NCI-H69 (cell line): ENCODE results near the gene GRB14.
"Not testable (repeated sequence)": the region's sequence is repeated elsewhere in the genome, so short reads cannot be mapped to it uniquely, and the experiment has no call there.

ENCODE experiments used
- DNase-seq: peaks from one replicate; lab custom pipeline; 2025; lab: John Stamatoyannopoulos, UW

Gene GRB14

DNA sequence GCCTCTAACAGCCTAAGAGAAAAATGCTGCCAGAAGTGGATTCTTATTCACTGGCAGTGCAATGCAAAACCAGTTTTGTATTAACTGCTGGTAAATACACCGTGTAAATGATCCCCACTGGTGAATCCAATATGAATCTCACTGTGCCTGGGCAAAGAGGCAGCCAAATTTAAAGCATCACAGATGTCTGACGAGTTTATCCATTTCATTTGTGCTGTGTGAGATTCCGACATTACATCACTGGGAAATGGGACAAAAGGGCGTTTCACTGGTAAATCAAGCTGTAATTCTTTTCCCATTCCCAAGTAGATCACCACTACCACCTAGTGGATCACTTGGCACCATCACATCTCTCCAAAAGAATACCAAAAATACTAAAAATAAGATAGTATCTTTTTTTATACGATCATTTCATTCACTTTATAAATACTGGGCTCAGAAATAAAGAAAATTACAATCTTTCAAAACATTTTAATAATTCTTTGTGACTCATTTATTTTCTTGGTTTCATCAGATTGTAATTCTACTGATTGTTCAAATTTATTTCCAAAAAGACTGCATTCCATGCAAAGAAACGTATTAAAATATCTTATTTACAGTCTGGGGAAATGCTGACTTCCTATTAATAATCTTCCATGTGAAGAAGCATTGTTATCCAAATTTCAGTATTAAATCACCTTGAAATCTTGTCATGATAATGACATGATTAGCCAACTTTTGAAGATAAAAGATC lies 125.6 kb downstream of the GRB14 start:
- no peak for DNase-seq

DNA sequence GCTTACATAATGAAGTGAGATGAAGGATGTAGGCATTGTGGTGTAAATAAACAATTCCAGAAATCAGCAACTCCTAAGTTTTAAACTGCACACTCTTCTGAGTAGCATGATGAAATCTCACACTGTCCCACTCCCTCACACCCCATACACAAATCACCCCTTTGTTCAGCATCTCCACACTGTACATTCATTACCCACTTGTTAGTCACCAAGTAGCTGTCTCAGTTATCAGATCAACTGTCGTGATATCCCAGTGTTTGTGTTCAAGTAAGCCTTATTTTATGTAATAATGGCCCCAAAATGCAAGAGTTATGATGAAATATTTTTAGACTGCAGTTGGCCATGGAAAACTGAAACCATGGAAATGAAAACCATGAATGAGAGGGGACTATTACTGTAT lies 135.7 kb downstream of the GRB14 start:
- no peak for DNase-seq

DNA sequence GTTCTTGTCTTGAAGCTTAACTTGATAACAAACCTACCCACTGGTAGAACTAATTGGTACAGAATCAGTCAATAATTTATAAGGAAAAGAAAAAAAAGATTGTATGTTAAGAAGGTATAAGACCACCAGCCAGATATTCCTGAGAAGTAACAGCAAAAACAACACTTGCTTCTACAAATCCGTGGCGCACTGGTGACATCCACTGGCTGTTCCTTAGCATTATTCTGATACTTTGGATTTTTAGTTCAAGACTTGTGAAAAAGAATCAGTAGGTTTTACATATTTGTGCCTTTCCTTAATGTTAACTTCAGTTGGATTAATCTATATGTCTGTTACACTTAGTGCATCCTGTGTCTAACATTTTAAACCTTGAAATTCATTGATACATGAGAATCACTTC lies 141.8 kb downstream of the GRB14 start:
- DNase-seq: no peak

DNA sequence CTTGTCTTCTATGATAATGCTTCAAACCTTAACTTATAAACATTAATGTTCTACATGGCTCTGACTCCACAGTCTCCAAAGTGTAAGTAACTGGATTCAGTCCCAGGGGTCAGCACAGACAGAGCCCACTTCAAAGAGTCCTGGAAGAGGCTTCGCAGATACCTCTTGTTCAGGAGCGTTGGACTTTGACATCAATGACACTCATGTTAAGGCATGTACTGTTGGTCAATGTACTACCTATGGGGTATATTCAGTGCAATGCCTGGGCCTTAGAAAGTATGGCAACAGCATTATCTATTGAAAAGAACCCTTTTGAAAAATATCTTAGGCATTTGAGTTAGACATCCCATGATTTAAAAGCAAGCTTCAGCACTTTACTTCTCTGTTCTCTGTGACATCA lies 143.1 kb downstream of the GRB14 start:
- DNase-seq: no peak

DNA sequence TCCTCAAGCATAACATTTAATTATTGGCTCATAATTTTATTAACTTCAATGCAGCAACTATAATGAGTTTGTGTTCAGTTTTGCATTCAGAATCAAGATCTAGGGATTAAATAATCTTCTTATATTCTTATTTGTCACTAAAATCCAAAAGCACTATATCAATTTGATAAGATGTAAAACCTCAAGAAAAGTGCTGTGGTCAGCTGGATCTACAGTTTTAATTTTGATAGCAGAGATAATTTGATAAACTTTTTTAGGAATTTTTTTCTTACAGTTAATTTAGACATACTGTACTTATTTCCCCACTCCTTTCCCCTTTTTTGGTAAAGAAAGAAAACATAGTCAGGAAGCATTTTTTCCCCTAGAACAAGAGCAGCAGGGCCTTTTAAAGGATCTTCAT lies 146.4 kb downstream of the GRB14 start:
- DNase-seq: no peak

- no peak for DNase-seq
These were observed 148.3 kb downstream of the GRB14 start for GRCh38 chr2:164473021-164473420.

DNA sequence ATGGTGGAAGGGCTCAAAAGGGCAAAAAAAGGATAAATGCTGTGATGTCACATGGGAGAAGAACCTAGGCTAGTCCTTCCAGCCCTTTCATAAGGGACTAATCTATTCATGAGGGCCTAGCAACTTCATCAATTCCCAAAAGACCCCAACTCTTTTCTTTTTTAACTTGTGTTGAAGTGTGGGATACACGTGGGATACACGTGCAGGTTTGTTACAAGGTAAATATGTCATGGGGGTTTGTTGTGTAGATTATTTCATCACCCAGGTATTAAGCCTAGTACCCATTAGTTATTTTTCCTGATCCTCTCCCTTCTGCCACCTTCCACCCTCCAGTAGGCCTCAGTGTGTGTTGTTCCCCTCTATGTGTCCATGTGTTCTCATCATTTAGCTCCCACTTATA lies 156.2 kb downstream of the GRB14 start:
- DNase-seq: not testable (repeated sequence)

GRCh38 chr2:164464376-164464775 lies 156.9 kb downstream of the GRB14 start:
- DNase-seq: no peak

GRCh38 chr2:164458792-164459191 lies 162.5 kb downstream of the GRB14 start:
- DNase-seq: no peak

DNA sequence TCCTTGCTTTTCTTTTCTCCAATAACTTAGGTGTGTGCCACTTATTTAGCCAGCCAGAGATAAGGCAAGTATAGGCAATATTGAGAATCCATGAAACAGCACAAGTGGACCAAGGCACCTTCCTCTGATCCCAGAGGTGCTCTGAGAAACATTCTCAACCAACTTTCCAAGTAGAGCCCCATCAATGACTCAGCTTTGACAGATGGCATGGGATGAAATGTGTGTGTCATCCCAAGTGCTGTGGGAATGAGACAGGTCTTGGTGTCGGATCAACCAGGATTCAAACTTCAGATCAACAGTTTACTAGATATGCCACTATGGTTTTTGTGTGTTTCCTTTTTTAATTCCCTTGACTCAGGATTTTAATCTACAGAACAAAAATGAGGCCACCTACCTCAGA lies 164.0 kb downstream of the GRB14 start:
- no peak for DNase-seq

DNA sequence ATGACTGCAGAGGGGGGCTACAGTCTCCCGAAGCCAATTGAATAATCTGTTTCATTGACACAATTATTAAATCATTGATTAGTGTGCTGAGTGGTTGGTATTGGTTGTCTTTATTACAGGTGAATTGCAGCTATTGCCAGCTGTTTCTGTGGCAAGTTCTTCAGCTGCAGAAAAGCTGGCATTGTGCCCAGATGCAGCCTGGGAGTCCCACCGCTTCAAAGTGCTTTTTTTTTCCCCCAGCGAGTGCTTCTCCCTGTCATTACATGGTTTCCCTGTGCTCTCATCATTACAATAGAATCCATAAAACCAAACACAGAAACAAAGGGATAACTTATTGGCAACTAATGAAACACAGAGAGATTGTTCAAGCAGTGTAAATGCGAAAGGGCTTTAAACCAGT lies 164.7 kb downstream of the GRB14 start:
- DNase-seq: peak; percentile 0

- no peak for DNase-seq
These were observed 167.5 kb downstream of the GRB14 start for GRCh38 chr2:164453656-164454305.

- no peak for DNase-seq
These were observed 171.0 kb downstream of the GRB14 start for GRCh38 chr2:164450278-164450677.

GRCh38 chr2:164449706-164450105 lies 171.6 kb downstream of the GRB14 start:
- DNase-seq: no peak

DNA sequence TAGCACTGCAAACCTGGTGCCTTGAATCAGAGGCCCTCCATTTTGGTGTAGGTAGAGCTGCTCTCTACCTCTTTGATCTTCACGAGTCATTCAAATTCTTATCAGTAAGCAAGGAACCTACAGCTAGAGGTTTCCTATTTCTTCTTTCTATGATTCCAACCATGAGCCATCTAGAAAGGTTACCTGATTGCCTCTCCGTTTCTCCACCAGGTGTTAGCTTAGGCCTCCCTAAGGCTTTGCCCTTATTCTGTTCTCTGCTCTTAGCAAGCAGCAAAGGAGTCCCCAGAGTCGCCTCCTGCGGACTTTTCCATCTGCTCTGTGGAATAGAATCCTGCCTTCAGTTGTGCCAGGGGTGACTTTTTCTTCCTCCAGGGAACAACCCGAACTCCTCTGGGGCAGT lies 173.6 kb downstream of the GRB14 start:
- no peak for DNase-seq
